GM12878 (cell line): ENCODE data around the gene PTPRJ. TPM values are rescaled to one million over a fixed set of nuclear protein-coding genes. Genes with fewer than 3 reads are reported as not detected.

ENCODE experiments used
- ATAC-seq: fragments of 200-7000 bp; cut with Tn5 transposase; 3 replicates; pipeline ENCODE4 v1.9.1; 2020; ENCODE audit warnings: mild to moderate bottlenecking, moderate library complexity
- BruUV-seq: library from RNA; stranded (reverse); fragments of 400-500 nt; replicated peaks from 2 replicates; lab custom pipeline; 2021; lab: Mats Ljungman, UMichigan
- CTCF ChIA-PET: fragments of 300-600 bp; sonication (Branson Sonifier 250); formaldehyde crosslinking; extraction: SDS; loops from one replicate; lab custom pipeline; 2021; ENCODE audit warnings: inconsistent platforms; lab: Yijun Ruan, JAX
- POLR2A ChIA-PET: fragments of 350-600 bp; formaldehyde crosslinking; extraction: SDS; loops from one replicate; lab custom pipeline; 2021; ENCODE audit warnings: inconsistent platforms; lab: Charles Lee
- RAD21 ChIA-PET: fragments of 300-600 bp; sonication (Branson Sonifier 250); formaldehyde crosslinking; loops from one replicate; lab custom pipeline; 2023; ENCODE audit warnings: antibody characterized with exemption; ENCODE audit not compliant: unreplicated experiment; lab: Charles Lee
- SMC1A ChIA-PET: fragments of 300-600 bp; sonication (Branson Sonifier 250); formaldehyde crosslinking; loops from one replicate; lab custom pipeline; 2023; ENCODE audit not compliant: unreplicated experiment, uncharacterized antibody; lab: Charles Lee
- DNase-seq: peaks from one replicate; pipeline ENCODE4 v3.0.0-alpha.2; 2011; ENCODE audit warnings: low read depth, low spot score
- FAIRE-seq: peaks from 3 replicates; lab custom pipeline; 2011; peaks lifted over from hg19 to GRCh38; lab: Jason Lieb, UNC
- H2AFZ ChIP-seq: 2 replicates; pipeline ENCODE4 v1.6.0; 2011; ENCODE audit warnings: low read depth, low read length, control low read depth; ENCODE audit not compliant: control insufficient read depth
- H3K27ac ChIP-seq: 2 replicates; pipeline ENCODE4 v1.5.1; 2011; ENCODE audit warnings: control low read depth; ENCODE audit not compliant: control insufficient read depth, insufficient read depth
- H3K27me3 ChIP-seq, 2 experiments: replicated peaks in 1 of 2; 2 replicates each; pipeline versions ENCODE4 v1.6.0 to v1.6.1; 2011; ENCODE audit warnings: low read length in 1 of 2; ENCODE audit not compliant: control insufficient read depth in 2 of 2, insufficient read depth in 2 of 2
- H3K36me3 ChIP-seq, 2 experiments: 2 replicates each; pipeline ENCODE4 v1.5.1; 2011; ENCODE audit warnings: low read length in 1 of 2; ENCODE audit not compliant: control insufficient read depth in 2 of 2, insufficient read depth in 2 of 2
- H3K4me1 ChIP-seq: 2 replicates; pipeline ENCODE4 v1.6.1; 2011; ENCODE audit warnings: mild to moderate bottlenecking, low read length, moderate library complexity, mixed read lengths; ENCODE audit not compliant: control insufficient read depth, insufficient read depth
- H3K4me2 ChIP-seq: 2 replicates; pipeline ENCODE4 v1.6.0; 2011; ENCODE audit warnings: control low read depth; ENCODE audit not compliant: control insufficient read depth, insufficient read depth
- H3K4me3 ChIP-seq: fragments of 200-600 bp; sonication (generic); 2 replicates; pipeline ENCODE4 v1.5.1; 2016
- H3K79me2 ChIP-seq: 2 replicates; pipeline ENCODE4 v1.6.0; 2011; ENCODE audit warnings: low read length; ENCODE audit not compliant: control insufficient read depth, insufficient read depth
- H3K9ac ChIP-seq: 2 replicates; pipeline ENCODE4 v1.8.0; 2011; ENCODE audit warnings: low read length, control low read depth, mixed read lengths; ENCODE audit not compliant: control insufficient read depth, insufficient read depth
- H3K9me3 ChIP-seq: replicated peaks from 3 replicates; pipeline ENCODE4 v1.5.1; 2011; ENCODE audit warnings: mild to moderate bottlenecking, low read length; ENCODE audit not compliant: control insufficient read depth, insufficient read depth
- H4K20me1 ChIP-seq: 2 replicates; pipeline ENCODE4 v1.6.0; 2011; ENCODE audit not compliant: control insufficient read depth, insufficient read depth
- FOXK2 ChIP-seq: fragments of 450-650 bp; IDR thresholded peaks from 2 replicates; pipeline ENCODE4 v1.6.1; 2017; ENCODE audit warnings: mild to moderate bottlenecking, moderate library complexity
- LARP7 ChIP-seq: fragments of 450-650 bp; IDR thresholded peaks from 2 replicates; pipeline ENCODE4 v1.6.1; 2017; ENCODE audit warnings: mild to moderate bottlenecking
- MEF2A ChIP-seq: IDR thresholded peaks from 2 replicates; pipeline ENCODE4 v1.6.1; 2011; ENCODE audit warnings: low read depth, mild to moderate bottlenecking, low read length, moderate library complexity; ENCODE audit not compliant: insufficient read depth
- MXI1 ChIP-seq: fragments of 150-350 bp; IDR thresholded peaks from 2 replicates; pipeline ENCODE4 v1.6.1; 2011; ENCODE audit warnings: low read depth, mild to moderate bottlenecking, inconsistent platforms, low read length, improper control_type of control experiment
- NFXL1 ChIP-seq: fragments of 450-650 bp; IDR thresholded peaks from 2 replicates; pipeline ENCODE4 v1.6.1; 2017; ENCODE audit warnings: antibody characterized with exemption, mild to moderate bottlenecking, borderline replicate concordance
- NFYA ChIP-seq: IDR thresholded peaks from 2 replicates; pipeline ENCODE4 v1.6.1; 2011; ENCODE audit warnings: low read depth, mild to moderate bottlenecking, low read length, improper control_type of control experiment, borderline replicate concordance
- NR2C2 ChIP-seq: IDR thresholded peaks from 2 replicates; pipeline ENCODE4 v1.6.1; 2011; ENCODE audit warnings: borderline replicate concordance, low read depth; ENCODE audit not compliant: control insufficient read depth, insufficient read length
- PAX8 ChIP-seq: fragments of 450-650 bp; IDR thresholded peaks from 2 replicates; pipeline ENCODE4 v1.6.1; 2017; ENCODE audit warnings: mild to moderate bottlenecking, moderate library complexity
- RB1 ChIP-seq: fragments of 450-650 bp; formaldehyde crosslinking; IDR thresholded peaks from 2 replicates; pipeline ENCODE4 v1.6.1; 2017; ENCODE audit warnings: mild to moderate bottlenecking, borderline replicate concordance
- SREBF1 ChIP-seq: IDR thresholded peaks from 2 replicates; pipeline ENCODE4 v1.6.1; 2012; ENCODE audit warnings: mild to moderate bottlenecking, low read length
- WRNIP1 ChIP-seq: IDR thresholded peaks from 2 replicates; pipeline ENCODE4 v1.6.1; 2011; ENCODE audit warnings: low read depth, low read length, improper control_type of control experiment, borderline replicate concordance
- WGBS: methylation state at CpG from one replicate; pipeline ENCODE4 v1.1.6; 2016; ENCODE audit warnings: low lambda C conversion rate; ENCODE audit not compliant: insufficient replicate concordance, insufficient coverage; ENCODE audit errors: missing lambda C conversion rate; 5-methylcytosine and 5-hydroxymethylcytosine counted together
- in situ Hi-C: fragments of 300-500 bp; cut with MboI; formaldehyde crosslinking; loops from 9 replicates; pipeline ENCODE4 v1.14.3; 2018; ENCODE audit warnings: mixed read lengths
- intact Hi-C: fragments of 100-400 bp; cut with micrococcal nuclease; formaldehyde crosslinking; loops from one replicate; pipeline ENCODE4 v1.14.2; 2022; ENCODE audit not compliant: unreplicated experiment
- polyA plus RNA-seq, 11 experiments: library from polyadenylated mRNA; depleted of rRNA in 4 of 11; unstranded in 6 of 11; stranded (reverse) in 5 of 11; fragments of >200 nt; fragmentation: Nextera tagmentation in 4 of 11; fragmentation: Illumina TruSeq in 1 of 11; extraction: Ambion mirVana in 4 of 11; extraction: Trizol in 1 of 11; gene quantifications; 1 replicate in 1 of 11; 2 replicates in 10 of 11; pipeline versions ENCODE4 v1.2.1 to v1.2.3, GENCODE V29; 2011 to 2016; ENCODE audit warnings: inconsistent platforms in 2 of 11, missing spikeins in 2 of 11, low read depth in 1 of 11
- total RNA-seq, 4 experiments: library from RNA; depleted of rRNA in 3 of 4; stranded (reverse); fragments of >200 nt in 3 of 4; fragmentation: Illumina TruSeq in 1 of 4; extraction: Trizol in 1 of 4; gene quantifications; 2 replicates each; pipeline versions ENCODE4 v1.2.1 to v1.2.3, GENCODE V29; 2013 to 2021
- TF ChIP-seq, protein P1 (sequence below): fragments of 450-650 bp; IDR thresholded peaks from 2 replicates; pipeline ENCODE4 v1.6.1; 2018; ENCODE audit warnings: mild to moderate bottlenecking, low read depth, moderate library complexity; ENCODE audit not compliant: partially characterized antibody
- TF ChIP-seq, protein P2 (sequence below): fragments of 450-650 bp; IDR thresholded peaks from 2 replicates; pipeline ENCODE4 v1.6.1; 2016; ENCODE audit warnings: mild to moderate bottlenecking, moderate library complexity, borderline replicate concordance
- TF ChIP-seq, protein P3 (sequence below): fragments of 450-650 bp; IDR thresholded peaks from 2 replicates; pipeline ENCODE4 v1.6.1; 2018; ENCODE audit warnings: borderline replicate concordance, mild to moderate bottlenecking; ENCODE audit not compliant: partially characterized antibody

The PTPRJ gene
- total and polyA plus RNA-seq, 10 of the 15 experiments (the other 5 are each of a cell fraction or from before 2014, with no cell fraction given), result 0.22 to 22.4 (median 7.4) TPM

DNA sequence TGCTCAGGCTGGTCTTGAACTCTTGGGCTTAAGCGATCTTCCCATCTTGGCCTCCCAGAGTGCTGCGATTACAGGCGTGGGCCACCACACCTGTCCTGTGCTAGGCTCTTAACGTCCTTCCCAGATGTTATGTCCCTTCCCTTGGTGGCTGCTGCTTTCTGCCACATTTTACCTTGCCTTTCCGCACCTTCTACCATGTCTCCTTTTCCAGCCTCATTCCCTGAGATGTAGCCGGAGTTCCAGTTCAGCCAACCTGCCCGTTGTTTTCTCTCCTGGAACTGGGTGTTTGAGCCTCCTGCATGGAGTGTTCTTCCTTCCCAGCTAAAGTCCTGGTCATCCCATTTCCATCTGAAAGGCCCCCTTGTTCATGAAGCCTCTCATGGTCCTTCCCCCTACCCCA, 95.3 kb downstream of the PTPRJ start:
- intact Hi-C loops, result no loop called here
- no peaks in the 10 kb centered on the region; the same call in 1 of the 2 replicates for H3K79me2 ChIP-seq

More for the DNA sequence above, 95.3 kb downstream of the PTPRJ start:
- Histone ChIP-seq H3K4me2 (no peak overlapping the region), H3K27ac (no peak overlapping the region), H3K9me3 (no peaks in the 10 kb centered on the region), H4K20me1 (no peaks in the 10 kb centered on the region), H2AFZ (no peak overlapping the region), H3K9ac (no peak overlapping the region), H3K27me3 (no peaks in the 10 kb centered on the region), H3K4me1 (peaks cover 25% of the 10 kb centered on the region), H3K4me3 (no peak overlapping the region), H3K36me3 (no peaks in the 10 kb centered on the region)
- WGBS, result 84% methylated on average over 7 of the region's 7 CpGs
- RAD21 ChIA-PET, result interaction anchor here (1.3 kb wide), 1 partner anchor 32 kb away, joined by 4 read pairs; no protein-coding TSS in a partner anchor
- TF ChIP-seq MXI1 (no peak), NR2C2 (no peak), MEF2A (no peak), PAX8 (no peak), LARP7 (no peak), NFYA (no peak), FOXK2 (no peak), NFXL1 (no peak), WRNIP1 (no peak), SREBF1 (no peak), RB1 (no peak)
- TF ChIP-seq, protein P1, sequence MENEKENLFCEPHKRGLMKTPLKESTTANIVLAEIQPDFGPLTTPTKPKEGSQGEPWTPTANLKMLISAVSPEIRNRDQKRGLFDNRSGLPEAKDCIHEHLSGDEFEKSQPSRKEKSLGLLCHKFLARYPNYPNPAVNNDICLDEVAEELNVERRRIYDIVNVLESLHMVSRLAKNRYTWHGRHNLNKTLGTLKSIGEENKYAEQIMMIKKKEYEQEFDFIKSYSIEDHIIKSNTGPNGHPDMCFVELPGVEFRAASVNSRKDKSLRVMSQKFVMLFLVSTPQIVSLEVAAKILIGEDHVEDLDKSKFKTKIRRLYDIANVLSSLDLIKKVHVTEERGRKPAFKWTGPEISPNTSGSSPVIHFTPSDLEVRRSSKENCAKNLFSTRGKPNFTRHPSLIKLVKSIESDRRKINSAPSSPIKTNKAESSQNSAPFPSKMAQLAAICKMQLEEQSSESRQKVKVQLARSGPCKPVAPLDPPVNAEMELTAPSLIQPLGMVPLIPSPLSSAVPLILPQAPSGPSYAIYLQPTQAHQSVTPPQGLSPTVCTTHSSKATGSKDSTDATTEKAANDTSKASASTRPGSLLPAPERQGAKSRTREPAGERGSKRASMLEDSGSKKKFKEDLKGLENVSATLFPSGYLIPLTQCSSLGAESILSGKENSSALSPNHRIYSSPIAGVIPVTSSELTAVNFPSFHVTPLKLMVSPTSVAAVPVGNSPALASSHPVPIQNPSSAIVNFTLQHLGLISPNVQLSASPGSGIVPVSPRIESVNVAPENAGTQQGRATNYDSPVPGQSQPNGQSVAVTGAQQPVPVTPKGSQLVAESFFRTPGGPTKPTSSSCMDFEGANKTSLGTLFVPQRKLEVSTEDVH, result no peak
- TF ChIP-seq, protein P2, sequence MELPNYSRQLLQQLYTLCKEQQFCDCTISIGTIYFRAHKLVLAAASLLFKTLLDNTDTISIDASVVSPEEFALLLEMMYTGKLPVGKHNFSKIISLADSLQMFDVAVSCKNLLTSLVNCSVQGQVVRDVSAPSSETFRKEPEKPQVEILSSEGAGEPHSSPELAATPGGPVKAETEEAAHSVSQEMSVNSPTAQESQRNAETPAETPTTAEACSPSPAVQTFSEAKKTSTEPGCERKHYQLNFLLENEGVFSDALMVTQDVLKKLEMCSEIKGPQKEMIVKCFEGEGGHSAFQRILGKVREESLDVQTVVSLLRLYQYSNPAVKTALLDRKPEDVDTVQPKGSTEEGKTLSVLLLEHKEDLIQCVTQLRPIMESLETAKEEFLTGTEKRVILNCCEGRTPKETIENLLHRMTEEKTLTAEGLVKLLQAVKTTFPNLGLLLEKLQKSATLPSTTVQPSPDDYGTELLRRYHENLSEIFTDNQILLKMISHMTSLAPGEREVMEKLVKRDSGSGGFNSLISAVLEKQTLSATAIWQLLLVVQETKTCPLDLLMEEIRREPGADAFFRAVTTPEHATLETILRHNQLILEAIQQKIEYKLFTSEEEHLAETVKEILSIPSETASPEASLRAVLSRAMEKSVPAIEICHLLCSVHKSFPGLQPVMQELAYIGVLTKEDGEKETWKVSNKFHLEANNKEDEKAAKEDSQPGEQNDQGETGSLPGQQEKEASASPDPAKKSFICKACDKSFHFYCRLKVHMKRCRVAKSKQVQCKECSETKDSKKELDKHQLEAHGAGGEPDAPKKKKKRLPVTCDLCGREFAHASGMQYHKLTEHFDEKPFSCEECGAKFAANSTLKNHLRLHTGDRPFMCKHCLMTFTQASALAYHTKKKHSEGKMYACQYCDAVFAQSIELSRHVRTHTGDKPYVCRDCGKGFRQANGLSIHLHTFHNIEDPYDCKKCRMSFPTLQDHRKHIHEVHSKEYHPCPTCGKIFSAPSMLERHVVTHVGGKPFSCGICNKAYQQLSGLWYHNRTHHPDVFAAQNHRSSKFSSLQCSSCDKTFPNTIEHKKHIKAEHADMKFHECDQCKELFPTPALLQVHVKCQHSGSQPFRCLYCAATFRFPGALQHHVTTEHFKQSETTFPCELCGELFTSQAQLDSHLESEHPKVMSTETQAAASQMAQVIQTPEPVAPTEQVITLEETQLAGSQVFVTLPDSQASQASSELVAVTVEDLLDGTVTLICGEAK, result no peak
- TF ChIP-seq, protein P3, sequence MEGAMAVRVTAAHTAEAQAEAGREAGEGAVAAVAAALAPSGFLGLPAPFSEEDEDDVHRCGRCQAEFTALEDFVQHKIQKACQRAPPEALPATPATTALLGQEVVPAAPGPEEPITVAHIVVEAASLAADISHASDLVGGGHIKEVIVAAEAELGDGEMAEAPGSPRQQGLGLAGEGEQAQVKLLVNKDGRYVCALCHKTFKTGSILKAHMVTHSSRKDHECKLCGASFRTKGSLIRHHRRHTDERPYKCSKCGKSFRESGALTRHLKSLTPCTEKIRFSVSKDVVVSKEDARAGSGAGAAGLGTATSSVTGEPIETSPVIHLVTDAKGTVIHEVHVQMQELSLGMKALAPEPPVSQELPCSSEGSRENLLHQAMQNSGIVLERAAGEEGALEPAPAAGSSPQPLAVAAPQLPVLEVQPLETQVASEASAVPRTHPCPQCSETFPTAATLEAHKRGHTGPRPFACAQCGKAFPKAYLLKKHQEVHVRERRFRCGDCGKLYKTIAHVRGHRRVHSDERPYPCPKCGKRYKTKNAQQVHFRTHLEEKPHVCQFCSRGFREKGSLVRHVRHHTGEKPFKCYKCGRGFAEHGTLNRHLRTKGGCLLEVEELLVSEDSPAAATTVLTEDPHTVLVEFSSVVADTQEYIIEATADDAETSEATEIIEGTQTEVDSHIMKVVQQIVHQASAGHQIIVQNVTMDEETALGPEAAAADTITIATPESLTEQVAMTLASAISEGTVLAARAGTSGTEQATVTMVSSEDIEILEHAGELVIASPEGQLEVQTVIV, result no peak
- POLR2A ChIA-PET, result no interaction called here
- in situ Hi-C loops, result no loop called here
- CTCF ChIA-PET, result interaction anchor here (1.2 kb wide), 1 partner anchor 33 kb away, joined by 3 read pairs; no protein-coding TSS in a partner anchor
- DNase-seq, result no peak
- no TSS peak for BruUV-seq
- ATAC-seq, result no peak
- SMC1A ChIA-PET, result interaction anchor here (1.0 to 2.2 kb wide), 2 partner anchors 20 to 33 kb away, joined by 4 to 6 read pairs; no protein-coding TSS in a partner anchor
- no peak for FAIRE-seq
